B cell (primary cell): Measurements from ENCODE around the gene NOSTRIN. TPM values are rescaled to one million over a fixed set of nuclear protein-coding genes. Genes with fewer than 3 reads are reported as not detected.

Source experiments
- ATAC-seq: fragments of 200-7000 bp; cut with Tn5 transposase; one replicate; pipeline ENCODE4 v1.10.0; 2021; ENCODE audit warnings: low read depth, mild to moderate bottlenecking, moderate number of reproducible peaks, moderate library complexity
- CTCF ChIA-PET: fragments of 350-600 bp; sonication (Branson Sonifier 250); formaldehyde crosslinking; loops from one replicate; lab custom pipeline; 2021; ENCODE audit warnings: antibody characterized with exemption, inconsistent platforms; lab: Charles Lee
- POLR2A ChIA-PET: fragments of 350-600 bp; sonication (Branson Sonifier 250); formaldehyde crosslinking; loops from one replicate; lab custom pipeline; 2021; ENCODE audit warnings: antibody characterized with exemption; lab: Charles Lee
- DNase-seq: peaks from one replicate; pipeline ENCODE4 v3.0.0; 2013
- H2AFZ ChIP-seq: 2 replicates; pipeline ENCODE4 v1.6.1; 2012; ENCODE audit warnings: mild to moderate bottlenecking, low read depth, low read length; ENCODE audit not compliant: insufficient read depth, poor library complexity, severe bottlenecking
- H3K27ac ChIP-seq, 2 donors: 1 replicate in 1 of 2; 2 replicates in 1 of 2; pipeline ENCODE4 v1.5.1; 2012 to 2013; ENCODE audit warnings: low read length in 2 of 2, mild to moderate bottlenecking in 2 of 2, moderate library complexity in 1 of 2
- H3K27me3 ChIP-seq, 4 experiments: fragments of 200-600 bp in 1 of 4; sonication (generic) in 1 of 4; replicated peaks in 1 of 4; 1 replicate in 2 of 4; 2 replicates in 2 of 4; pipeline versions ENCODE4 v1.6.1 to v1.7.0; 2013 to 2016; ENCODE audit warnings: low read length in 3 of 4, mild to moderate bottlenecking in 2 of 4, mixed read lengths in 1 of 4, moderate library complexity in 1 of 4; ENCODE audit not compliant: insufficient read depth in 4 of 4, control insufficient read depth in 3 of 4; ENCODE audit errors: control extremely low read depth in 1 of 4
- H3K36me3 ChIP-seq, 2 experiments: replicated peaks in 1 of 2; 1 replicate in 1 of 2; 2 replicates in 1 of 2; pipeline versions ENCODE4 v1.6.1 to v1.7.1; 2013; ENCODE audit warnings: low read length in 1 of 2; ENCODE audit not compliant: insufficient read depth in 2 of 2, control insufficient read depth in 1 of 2; ENCODE audit errors: control extremely low read depth in 1 of 2, extremely low read depth in 1 of 2
- H3K4me1 ChIP-seq, 2 donors: fragments of 200-600 bp in 1 of 2; sonication (generic) in 1 of 2; 1 replicate in 1 of 2; 2 replicates in 1 of 2; pipeline versions ENCODE4 v1.5.1 to v1.6.1; 2013 to 2017; ENCODE audit warnings: low read length in 2 of 2; ENCODE audit not compliant: control insufficient read depth in 2 of 2, insufficient read depth in 2 of 2
- H3K4me2 ChIP-seq: replicated peaks from 2 replicates; pipeline ENCODE3; 2012; ENCODE audit warnings: mild to moderate bottlenecking, low read depth, low read length; ENCODE audit not compliant: poor library complexity, severe bottlenecking
- H3K4me3 ChIP-seq, 5 experiments: fragments of 200-600 bp in 1 of 5; sonication (generic) in 1 of 5; 1 replicate in 3 of 5; 2 replicates in 2 of 5; pipeline versions ENCODE4 v1.5.1 to v1.7.0; 2011 to 2016; ENCODE audit warnings: low read length in 4 of 5, mild to moderate bottlenecking in 4 of 5, low read depth in 2 of 5, control low read depth in 1 of 5, moderate library complexity in 1 of 5; ENCODE audit not compliant: insufficient read depth in 1 of 5; ENCODE audit errors: control extremely low read depth in 1 of 5, extremely low read depth in 1 of 5
- H3K79me2 ChIP-seq: fragments of 200-600 bp; sonication (generic); one replicate; pipeline ENCODE4 v1.6.0; 2016; ENCODE audit warnings: low read length; ENCODE audit not compliant: control insufficient read depth, insufficient read depth
- H3K9ac ChIP-seq: fragments of 200-600 bp; sonication (generic); 2 replicates; pipeline ENCODE4 v1.6.1; 2017; ENCODE audit warnings: mild to moderate bottlenecking, low read length, moderate library complexity
- H3K9me3 ChIP-seq, 3 donors: one replicate each; pipeline versions ENCODE4 v1.6.1 to v1.7.1; 2013; ENCODE audit warnings: low read length in 2 of 3; ENCODE audit not compliant: control insufficient read depth in 2 of 3, insufficient read depth in 1 of 3; ENCODE audit errors: control extremely low read depth in 1 of 3
- H4K20me1 ChIP-seq: 2 replicates; pipeline ENCODE4 v1.6.0; 2012; ENCODE audit warnings: mild to moderate bottlenecking, low read length; ENCODE audit not compliant: insufficient read depth, control insufficient read depth, poor library complexity, severe bottlenecking
- H3K27ac Mint-ChIP-seq: one replicate; pipeline ENCODE4 v1.8.0; 2021; ENCODE audit warnings: mixed read lengths
- H3K27me3 Mint-ChIP-seq: one replicate; pipeline ENCODE4 v1.8.0; 2021; ENCODE audit warnings: mixed read lengths
- H3K4me1 Mint-ChIP-seq: one replicate; pipeline ENCODE4 v1.8.0; 2021; ENCODE audit warnings: mixed read lengths
- H3K4me3 Mint-ChIP-seq: one replicate; pipeline ENCODE4 v1.8.0; 2021; ENCODE audit warnings: mixed read lengths
- H3K9me3 Mint-ChIP-seq: one replicate; pipeline ENCODE4 v1.8.0; 2022; ENCODE audit warnings: mixed read lengths; ENCODE audit not compliant: insufficient read depth
- CTCF ChIP-seq: fragments of 200-600 bp; IDR thresholded peaks from one replicate; pipeline ENCODE4 v1.8.0; 2022; ENCODE audit warnings: antibody characterized with exemption, mild to moderate bottlenecking
- EZH2 ChIP-seq: IDR thresholded peaks from 2 replicates; pipeline ENCODE4 v1.6.1; 2012; ENCODE audit warnings: borderline replicate concordance, low read depth, mild to moderate bottlenecking, moderate library complexity, low read length; ENCODE audit not compliant: insufficient read depth, poor library complexity, severe bottlenecking
- WGBS: methylation state at CpG from one replicate; pipeline ENCODE4 v1.1.5; 2013; ENCODE audit warnings: missing lambda C conversion rate; ENCODE audit not compliant: insufficient coverage; 5-methylcytosine and 5-hydroxymethylcytosine counted together
- intact Hi-C: fragments of 100-400 bp; cut with micrococcal nuclease; formaldehyde crosslinking; loops from one replicate; pipeline ENCODE4 v1.10.0; 2022
- polyA plus RNA-seq: library from polyadenylated mRNA; depleted of rRNA; stranded (reverse); fragments of >200 nt; gene quantifications from 2 replicates; pipeline ENCODE4 v1.2.3, GENCODE V29; 2012
- total RNA-seq, 2 donors: library from RNA; stranded (reverse); fragments of 120-200 nt in 1 of 2; gene quantifications; 1 replicate in 1 of 2; 2 replicates in 1 of 2; pipeline versions ENCODE4 v1.2.3 to v1.2.4, GENCODE V29; 2013 to 2022

Gene NOSTRIN
- total and polyA plus RNA-seq, 2 donors (not counting 1 experiment from before 2014, with no cell fraction given): not detected

GRCh38 chr2:168884975-168885374, 82.5 kb downstream of the NOSTRIN start:
- POLR2A ChIA-PET: no interaction called here
- TF ChIP-seq CTCF (no peak), EZH2 (no peak)
- no peak overlapping the region for H3K9ac ChIP-seq
- no peak overlapping the region for H2AFZ ChIP-seq
- DNase-seq: no peak
- ATAC-seq: no peak
- intact Hi-C loops: no loop called here
- Mint-ChIP-seq H3K27ac (no peak overlapping the region), H3K9me3 (no peaks in the 10 kb centered on the region), H3K4me3 (no peak overlapping the region), H3K4me1 (peaks cover under 1% of the 10 kb centered on the region), H3K27me3 (no peaks in the 10 kb centered on the region)
- 100% methylated on average over 1 of the region's 1 CpG for WGBS
- H3K4me2 ChIP-seq: no peak overlapping the region
- no peaks in the 10 kb centered on the region for H3K36me3 ChIP-seq
- H3K27me3 ChIP-seq: peaks cover 0 to 1% (median 0%) of the 10 kb centered on the region in 4 experiments
- H4K20me1 ChIP-seq: no peaks in the 10 kb centered on the region
- no peak overlapping the region for H3K4me3 ChIP-seq
- H3K27ac ChIP-seq: no peak overlapping the region
- H3K9me3 ChIP-seq: no peaks in the 10 kb centered on the region
- peaks cover 3 to 4% of the 10 kb centered on the region in 2 donors for H3K4me1 ChIP-seq
- H3K79me2 ChIP-seq: no peaks in the 10 kb centered on the region
- CTCF ChIA-PET: no interaction called here

- intact Hi-C loops: loop anchor here (5.0 kb wide), 1 partner anchor 432 kb away; the partner anchor contains the start of gene CERS6
- Histone ChIP-seq H3K4me3 (peak overlapping the region in 4 of 5 experiments; percentile 54 to 77 (median 61)), H3K79me2 (no peaks in the 10 kb centered on the region), H3K27ac (no peak overlapping the region), H4K20me1 (no peaks in the 10 kb centered on the region), H2AFZ (peak overlapping the region; percentile 95), H3K9ac (peak overlapping the region; percentile 75), H3K4me2 (peak overlapping the region; percentile 96), H3K27me3 (peaks cover 0 to 7% (median 2%) of the 10 kb centered on the region in 4 experiments), H3K9me3 (no peaks in the 10 kb centered on the region), H3K36me3 (no peaks in the 10 kb centered on the region), H3K4me1 (peaks cover 8 to 12% of the 10 kb centered on the region in 2 donors)
- WGBS: 20% methylated on average over 1 of the region's 3 CpGs
- H3K27ac Mint-ChIP-seq: no peak overlapping the region
- peaks cover 9% of the 10 kb centered on the region for H3K4me1 Mint-ChIP-seq
- H3K27me3 Mint-ChIP-seq: peaks cover 9% of the 10 kb centered on the region
- peak overlapping the region; percentile 98 for H3K4me3 Mint-ChIP-seq
- ATAC-seq (no peak), DNase-seq (peak; percentile 12)
- ChIA-PET CTCF (interaction anchor here (1.7 kb wide), 1 partner anchor 9 kb away, joined by 4 read pairs; no protein-coding TSS in a partner anchor), POLR2A (no interaction called here)
- no peaks in the 10 kb centered on the region for H3K9me3 Mint-ChIP-seq
- TF ChIP-seq CTCF (no peak), EZH2 (no peak)
These were observed 87.2 kb downstream of the NOSTRIN start for GRCh38 chr2:168889635-168890005.
